Measurements from ENCODE around the gene DHX34. TPM values are rescaled to one million over a fixed set of nuclear protein-coding genes. Genes with fewer than 3 reads are reported as not detected.

DHX34 gene
- polyA plus RNA-seq, 3 donors = 3.4 to 34.4 (median 3.8) TPM

GRCh38 chr19:47427241-47428176 is 78.4 kb downstream of the DHX34 start:
- peaks cover 4 to 24% of the 10 kb centered on the region in 2 donors for H3K9me3 ChIP-seq (replicated peaks in 1 of 2; ENCODE audit: control insufficient read depth in 1 of 2, insufficient read depth in 1 of 2, low read length in 2 of 2)
- peak overlapping the region; percentile 20 for H3K4me2 ChIP-seq (replicated peaks; ENCODE audit: extremely low read depth, low read length, poor library complexity, severe bottlenecking)
- WGBS (ENCODE audit: insufficient coverage) = 6% methylated on average over 14 of the region's 17 CpGs
- no peak overlapping the region for H3K9ac ChIP-seq (ENCODE audit: insufficient read depth, low read length, poor library complexity, severe bottlenecking)
- H3K27me3 ChIP-seq (ENCODE audit: control insufficient read depth in 2 of 2, insufficient read depth in 2 of 2, low read length in 2 of 2) = peaks cover 34 to 94% of the 10 kb centered on the region in 2 donors
- DNase-seq = peak; percentile 42 to 59 (median 55)
- peaks cover 37 to 67% (median 66%) of the 10 kb centered on the region in 3 donors for H3K27me3 Mint-ChIP-seq (ENCODE audit: low read depth in 3 of 3)
- H3K36me3 Mint-ChIP-seq = peaks cover under 1 to 2% of the 10 kb centered on the region in 2 donors
- no peaks in the 10 kb centered on the region for H3K36me3 ChIP-seq (replicated peaks in 1 of 2; ENCODE audit: control insufficient read depth in 1 of 2, insufficient read depth in 2 of 2, low read length in 2 of 2)
- H3K27ac Mint-ChIP-seq = peak overlapping the region in 2 of 7 donors; percentile 59 to 63
- H2AFZ ChIP-seq (ENCODE audit: insufficient read depth, low read depth, low read length, poor library complexity, severe bottlenecking) = no peak overlapping the region
- H3K79me2 ChIP-seq (ENCODE audit: insufficient read depth, low read length) = no peaks in the 10 kb centered on the region
- H3K4me3 Mint-ChIP-seq = no peak overlapping the region
- H3K4me3 ChIP-seq (replicated peaks in 1 of 3; ENCODE audit: low read depth in 2 of 3, low read length in 3 of 3) = peak overlapping the region in 1 of 3 experiments; percentile 9
- intact Hi-C loops (cut with micrococcal nuclease) = loop anchor here (1.0 to 10.0 kb wide), 5 partner anchors 35 to 273 kb away; no protein-coding TSS in a partner anchor
- no peaks in the 10 kb centered on the region for H4K20me1 ChIP-seq (ENCODE audit: insufficient read depth, low read length)
- peak; percentile 90 for TF ChIP-seq CTCF (IDR thresholded peaks at IDR 0.05)
- no peak overlapping the region for H3K27ac ChIP-seq (ENCODE audit: low read depth in 1 of 2, low read length in 2 of 2)
- H3K9me3 Mint-ChIP-seq = peaks cover 0 to 21% (median 6%) of the 10 kb centered on the region in 7 donors
- peaks cover 13 to 21% of the 10 kb centered on the region in 2 donors for H3K4me1 ChIP-seq (ENCODE audit: control insufficient read depth in 1 of 2, insufficient read depth in 2 of 2, low read length in 2 of 2)
- peaks cover 7% of the 10 kb centered on the region for H3K4me1 Mint-ChIP-seq

- no peak overlapping the region for H3K27ac Mint-ChIP-seq
- no peak overlapping the region for H3K9ac ChIP-seq (ENCODE audit: insufficient read depth, low read length, poor library complexity, severe bottlenecking)
- peaks cover 29 to 60% (median 58%) of the 10 kb centered on the region in 3 donors for H3K27me3 Mint-ChIP-seq (ENCODE audit: low read depth in 3 of 3)
- H3K4me2 ChIP-seq (replicated peaks; ENCODE audit: extremely low read depth, low read length, poor library complexity, severe bottlenecking) = peak overlapping the region; percentile 20
- H3K9me3 ChIP-seq (replicated peaks in 1 of 2; ENCODE audit: control insufficient read depth in 1 of 2, insufficient read depth in 1 of 2, low read length in 2 of 2) = peaks cover 4 to 16% of the 10 kb centered on the region in 2 donors
- peak; percentile 74 to 95 (median 78) for DNase-seq
- no peaks in the 10 kb centered on the region for H3K79me2 ChIP-seq (ENCODE audit: insufficient read depth, low read length)
- H3K36me3 ChIP-seq (replicated peaks in 1 of 2; ENCODE audit: control insufficient read depth in 1 of 2, insufficient read depth in 2 of 2, low read length in 2 of 2) = no peaks in the 10 kb centered on the region
- H3K4me3 Mint-ChIP-seq = no peak overlapping the region
- H3K4me1 Mint-ChIP-seq = peaks cover 7% of the 10 kb centered on the region
- no peaks in the 10 kb centered on the region for H4K20me1 ChIP-seq (ENCODE audit: insufficient read depth, low read length)
- H3K36me3 Mint-ChIP-seq = peaks cover 0 to 2% of the 10 kb centered on the region in 2 donors
- intact Hi-C loops (cut with micrococcal nuclease) = loop anchor here (5.0 to 10.0 kb wide), 3 partner anchors 36 to 274 kb away; no protein-coding TSS in a partner anchor
- H2AFZ ChIP-seq (ENCODE audit: insufficient read depth, low read depth, low read length, poor library complexity, severe bottlenecking) = no peak overlapping the region
- peaks cover 0 to 17% (median 9%) of the 10 kb centered on the region in 7 donors for H3K9me3 Mint-ChIP-seq
- no peak overlapping the region for H3K27ac ChIP-seq (ENCODE audit: low read depth in 1 of 2, low read length in 2 of 2)
- 2% methylated on average over 15 of the region's 27 CpGs for WGBS (ENCODE audit: insufficient coverage)
- peaks cover 26 to 86% of the 10 kb centered on the region in 2 donors for H3K27me3 ChIP-seq (ENCODE audit: control insufficient read depth in 2 of 2, insufficient read depth in 2 of 2, low read length in 2 of 2)
- H3K4me1 ChIP-seq (ENCODE audit: control insufficient read depth in 1 of 2, insufficient read depth in 2 of 2, low read length in 2 of 2) = peaks cover 13 to 21% of the 10 kb centered on the region in 2 donors
- no peak for TF ChIP-seq CTCF (IDR thresholded peaks at IDR 0.05)
- H3K4me3 ChIP-seq (replicated peaks in 1 of 3; ENCODE audit: low read depth in 2 of 3, low read length in 3 of 3) = peak overlapping the region in 1 of 3 experiments; percentile 9
These were observed 79.2 kb downstream of the DHX34 start for GRCh38 chr19:47428177-47428894.
